ENCODE measurements around the gene SCAMP4.

DNA sequence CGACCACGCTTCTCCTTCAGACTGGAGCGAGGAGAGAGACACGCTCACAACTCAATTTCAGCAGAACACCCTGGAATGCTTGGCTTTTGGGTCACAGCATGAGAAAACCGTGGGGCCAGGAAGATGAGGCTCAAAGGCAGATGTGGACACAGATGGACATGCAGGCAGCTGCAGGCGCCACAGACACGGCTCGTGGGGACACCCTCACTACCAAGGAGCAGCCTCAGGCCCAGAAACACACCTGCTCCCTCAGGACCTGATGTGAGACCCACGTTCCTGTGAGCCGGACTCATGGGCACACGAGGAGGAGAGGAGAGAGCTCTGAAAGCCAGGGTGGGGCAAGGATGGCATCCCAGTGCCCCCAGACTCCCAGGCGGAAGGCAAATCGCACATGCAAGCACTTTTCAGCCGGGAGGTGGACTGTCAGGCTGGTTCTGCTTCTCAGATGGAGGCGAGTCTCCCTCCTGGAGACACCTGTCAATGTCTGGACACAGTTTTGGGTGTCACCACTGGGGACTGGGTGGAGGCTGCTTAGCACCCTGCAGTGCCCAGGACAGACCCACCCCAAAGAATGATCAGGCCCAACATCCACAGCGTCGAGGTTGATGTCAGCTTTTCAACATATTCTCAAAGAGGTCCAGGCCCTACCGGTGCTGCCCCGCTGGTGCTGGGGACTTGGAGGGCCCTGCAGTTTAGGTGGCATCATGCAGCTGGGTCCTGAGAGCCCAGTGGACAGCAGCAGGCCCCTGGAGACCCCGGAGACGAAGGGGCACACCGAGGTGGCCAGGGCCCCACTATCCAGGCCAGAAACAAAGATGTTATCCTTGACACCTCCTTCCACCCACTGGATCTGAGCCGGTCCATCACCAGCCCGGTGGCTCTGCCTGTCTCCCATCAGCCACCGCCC is 22.2 kb upstream of the SCAMP4 start:
- no peak for TF ChIP-seq EZH2 (IDR thresholded peaks at IDR 0.05; ENCODE audit: low read length, missing control alignments)
- TF ChIP-seq, protein P1, sequence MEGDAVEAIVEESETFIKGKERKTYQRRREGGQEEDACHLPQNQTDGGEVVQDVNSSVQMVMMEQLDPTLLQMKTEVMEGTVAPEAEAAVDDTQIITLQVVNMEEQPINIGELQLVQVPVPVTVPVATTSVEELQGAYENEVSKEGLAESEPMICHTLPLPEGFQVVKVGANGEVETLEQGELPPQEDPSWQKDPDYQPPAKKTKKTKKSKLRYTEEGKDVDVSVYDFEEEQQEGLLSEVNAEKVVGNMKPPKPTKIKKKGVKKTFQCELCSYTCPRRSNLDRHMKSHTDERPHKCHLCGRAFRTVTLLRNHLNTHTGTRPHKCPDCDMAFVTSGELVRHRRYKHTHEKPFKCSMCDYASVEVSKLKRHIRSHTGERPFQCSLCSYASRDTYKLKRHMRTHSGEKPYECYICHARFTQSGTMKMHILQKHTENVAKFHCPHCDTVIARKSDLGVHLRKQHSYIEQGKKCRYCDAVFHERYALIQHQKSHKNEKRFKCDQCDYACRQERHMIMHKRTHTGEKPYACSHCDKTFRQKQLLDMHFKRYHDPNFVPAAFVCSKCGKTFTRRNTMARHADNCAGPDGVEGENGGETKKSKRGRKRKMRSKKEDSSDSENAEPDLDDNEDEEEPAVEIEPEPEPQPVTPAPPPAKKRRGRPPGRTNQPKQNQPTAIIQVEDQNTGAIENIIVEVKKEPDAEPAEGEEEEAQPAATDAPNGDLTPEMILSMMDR (conservative IDR thresholded peaks at IDR 0.05 in 1 of 2, IDR thresholded peaks at IDR 0.05 in 1 of 2; ENCODE audit: low read depth in 1 of 2, low read length in 2 of 2): no peak

Measured in fibroblast of lung (primary cell).